SJSA1 (cell line): ENCODE results near the gene B2M. TPM values are rescaled to one million over a fixed set of nuclear protein-coding genes. Genes with fewer than 3 reads are reported as not detected.
"Not testable (repeated sequence)": the region's sequence is repeated elsewhere in the genome, so short reads cannot be mapped to it uniquely, and the experiment has no call there.

ENCODE experiments used
- DNase-seq, 2 experiments: peaks; one replicate each; pipeline ENCODE4 v3.0.0-alpha.2; 2015 to 2020; ENCODE audit warnings: low spot score in 2 of 2, low read depth in 1 of 2
- H3K27ac ChIP-seq: fragments of 250-450 bp; sonication (Bioruptor Pico); 2 replicates; pipeline ENCODE4 v1.5.1; 2020; ENCODE audit warnings: mild to moderate bottlenecking, moderate library complexity
- H3K27me3 ChIP-seq: fragments of 250-450 bp; sonication (Bioruptor Pico); replicated peaks from 2 replicates; pipeline ENCODE4 v1.5.1; 2020; ENCODE audit warnings: mild to moderate bottlenecking, moderate library complexity
- H3K36me3 ChIP-seq: fragments of 250-450 bp; sonication (Bioruptor Pico); 2 replicates; pipeline ENCODE4 v1.5.1; 2020; ENCODE audit warnings: mild to moderate bottlenecking
- H3K4me1 ChIP-seq: fragments of 250-450 bp; sonication (Bioruptor Pico); replicated peaks from 2 replicates; pipeline ENCODE4 v1.6.1; 2021; ENCODE audit warnings: mild to moderate bottlenecking
- H3K4me3 ChIP-seq: fragments of 250-450 bp; sonication (Bioruptor Pico); 2 replicates; pipeline ENCODE4 v1.5.1; 2020; ENCODE audit warnings: mild to moderate bottlenecking
- H3K9me3 ChIP-seq: fragments of 250-450 bp; sonication (Bioruptor Pico); replicated peaks from 2 replicates; pipeline ENCODE4 v1.5.1; 2020; ENCODE audit warnings: mild to moderate bottlenecking
- total RNA-seq: library from RNA; depleted of rRNA; stranded (reverse); fragments of >200 nt; shearing (Covaris generic); gene quantifications from 2 replicates; pipeline ENCODE4 v1.2.3, GENCODE V29; 2014; rRNA removed

B2M gene
- total RNA-seq, 1 experiment from 2014 or later, result 7,743 TPM

DNA sequence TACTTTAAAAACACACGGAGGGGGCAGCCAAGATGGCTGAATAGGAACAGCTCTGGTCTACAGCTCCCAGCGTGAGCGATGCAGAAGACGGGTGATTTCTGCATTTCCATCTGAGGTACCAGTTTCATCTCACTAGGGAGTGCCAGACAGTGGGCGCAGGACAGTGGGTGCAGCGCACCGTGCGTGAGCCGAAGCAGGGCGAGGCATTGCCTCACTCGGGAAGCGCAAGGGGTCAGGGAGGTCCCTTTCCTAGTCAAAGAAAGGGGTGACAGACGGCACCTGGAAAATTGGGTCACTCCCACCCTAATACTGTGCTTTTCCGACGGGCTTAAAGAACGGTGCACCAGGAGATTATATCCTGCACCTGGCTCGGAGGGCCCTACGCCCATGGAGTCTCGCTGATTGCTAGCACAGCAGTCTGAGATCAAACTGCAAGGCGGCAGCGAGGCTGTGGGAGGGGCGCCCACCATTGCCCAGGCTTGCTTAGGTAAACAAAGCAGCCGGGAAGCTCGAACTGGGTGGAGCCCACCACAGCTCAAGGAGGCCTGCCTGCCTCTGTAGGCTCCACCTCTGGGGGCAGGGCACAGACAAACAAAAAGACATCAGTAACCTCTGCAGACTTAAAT, 28.0 kb downstream of the B2M start:
- DNase-seq, H3K4me3 ChIP-seq, H3K27ac ChIP-seq, H3K27me3 ChIP-seq, H3K9me3 ChIP-seq, H3K4me1 ChIP-seq, H3K36me3 ChIP-seq: not testable (repeated sequence)

DNA sequence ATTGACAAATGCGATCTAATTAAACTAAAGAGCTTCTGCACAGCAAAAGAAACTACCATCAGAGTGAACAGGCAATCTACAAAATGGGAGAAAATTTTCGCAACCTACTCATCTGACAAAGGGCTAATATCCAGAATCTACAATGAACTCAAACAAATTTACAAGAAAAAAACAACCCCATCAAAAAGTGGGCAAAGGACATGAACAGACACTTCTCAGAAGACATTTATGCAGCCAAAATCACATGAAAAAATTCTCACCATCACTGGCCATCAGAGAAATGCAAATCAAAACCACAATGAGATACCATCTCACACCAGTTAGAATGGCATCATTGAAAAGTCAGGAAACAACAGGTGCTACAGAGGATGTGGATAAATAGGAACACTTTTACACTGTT, 32.1 kb downstream of the B2M start:
- H3K27me3 ChIP-seq, H3K4me3 ChIP-seq, H3K36me3 ChIP-seq, DNase-seq, H3K4me1 ChIP-seq, H3K9me3 ChIP-seq, H3K27ac ChIP-seq: not testable (repeated sequence)

DNA sequence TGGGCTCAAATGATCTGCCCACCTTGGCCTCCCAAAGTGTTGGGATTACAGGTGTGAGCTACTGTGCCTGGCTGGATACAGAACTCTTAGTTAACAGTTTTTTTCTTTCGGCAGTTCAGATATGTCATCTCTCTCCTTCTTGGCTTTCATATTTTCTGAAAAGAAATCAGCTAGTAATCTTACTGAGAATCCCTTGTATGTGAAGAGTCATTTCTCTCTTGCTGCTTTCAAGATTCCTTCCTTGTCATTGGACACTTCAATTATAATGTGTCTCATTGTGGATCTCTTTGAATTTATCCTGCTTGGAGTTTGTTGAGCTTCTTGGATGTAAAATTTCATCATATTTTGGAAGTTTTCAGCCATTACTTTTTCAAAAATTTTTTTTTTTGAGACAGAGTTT, 42.0 kb downstream of the B2M start:
- H3K27me3 ChIP-seq, result no peaks in the 10 kb centered on the region; the same call in 1 of the 2 replicates
- DNase-seq, result no peak
- no peaks in the 10 kb centered on the region for H3K36me3 ChIP-seq
- no peaks in the 10 kb centered on the region for H3K4me1 ChIP-seq
- no peaks in the 10 kb centered on the region for H3K9me3 ChIP-seq
- no peak overlapping the region for H3K4me3 ChIP-seq
- no peak overlapping the region for H3K27ac ChIP-seq

DNA sequence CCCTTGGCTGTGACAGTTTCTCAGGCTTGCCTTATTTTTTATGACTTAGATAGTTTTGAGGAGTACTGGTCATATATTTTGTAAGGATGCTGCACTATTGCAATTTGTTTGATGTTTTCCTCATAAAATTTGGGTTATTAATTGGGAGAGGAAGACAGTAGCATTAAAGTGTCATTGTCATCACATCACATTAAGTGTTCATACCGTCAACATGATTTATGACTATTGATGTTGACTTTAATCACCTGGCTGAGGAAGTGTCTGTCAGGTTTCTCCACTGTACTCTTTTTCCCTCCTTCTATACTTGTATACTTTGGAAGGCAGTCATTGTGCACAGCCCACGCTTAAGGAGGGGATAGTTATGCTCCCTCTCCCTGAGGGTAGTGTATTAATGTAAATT, 51.9 kb downstream of the B2M start:
- no peaks in the 10 kb centered on the region for H3K9me3 ChIP-seq
- DNase-seq, result no peak
- no peak overlapping the region for H3K4me3 ChIP-seq
- H3K27ac ChIP-seq, result no peak overlapping the region
- peaks cover 12% of the 10 kb centered on the region; the same call in 1 of the 2 replicates for H3K27me3 ChIP-seq
- H3K36me3 ChIP-seq, result no peaks in the 10 kb centered on the region
- H3K4me1 ChIP-seq, result no peaks in the 10 kb centered on the region

DNA sequence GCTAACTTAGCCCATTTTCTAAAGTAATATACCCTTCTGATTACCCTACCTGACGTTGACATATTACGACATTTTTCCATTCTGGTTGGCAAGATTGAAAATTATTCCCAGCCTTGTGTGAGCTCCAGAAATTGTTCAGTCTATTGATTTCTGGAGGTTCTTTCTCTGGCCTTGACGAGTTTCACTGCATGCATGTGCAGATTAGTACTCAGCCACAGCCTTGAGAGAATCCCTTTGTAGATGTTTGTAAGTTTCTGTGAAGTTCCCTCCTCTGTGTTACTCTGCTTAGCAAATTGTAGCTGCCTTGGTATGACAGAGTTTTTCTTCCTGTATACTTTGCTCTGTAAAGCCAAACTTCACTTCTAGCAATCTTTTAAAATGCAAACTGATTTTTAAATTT, 52.5 kb downstream of the B2M start:
- Histone ChIP-seq H3K36me3 (no peaks in the 10 kb centered on the region), H3K4me3 (no peak overlapping the region), H3K4me1 (no peaks in the 10 kb centered on the region), H3K27ac (no peak overlapping the region), H3K27me3 (peaks cover 12% of the 10 kb centered on the region; the same call in 1 of the 2 replicates), H3K9me3 (no peaks in the 10 kb centered on the region)
- DNase-seq, result no peak

DNA sequence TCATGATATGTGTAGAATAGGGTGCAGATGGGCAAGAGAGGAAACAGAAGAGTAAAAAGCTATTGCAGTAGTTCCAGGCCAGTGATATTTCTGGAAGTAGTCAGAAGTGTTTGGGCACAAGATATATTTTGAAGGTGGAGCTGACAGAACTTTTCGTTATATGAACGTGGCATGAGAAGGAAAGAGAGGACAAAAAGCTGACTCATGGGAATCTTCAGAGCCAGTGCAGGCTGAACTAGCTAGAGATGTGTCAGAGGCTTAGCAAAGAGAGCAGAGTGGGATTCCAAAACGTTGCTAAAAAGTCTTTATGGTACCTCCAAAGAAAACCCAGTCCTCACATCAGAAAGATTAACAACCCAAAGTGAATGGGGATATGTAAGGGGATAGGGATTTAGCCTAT, 53.7 kb downstream of the B2M start:
- no peak for DNase-seq
- no peak overlapping the region for H3K27ac ChIP-seq
- no peak overlapping the region for H3K4me3 ChIP-seq
- H3K9me3 ChIP-seq, result no peaks in the 10 kb centered on the region
- no peaks in the 10 kb centered on the region for H3K4me1 ChIP-seq
- no peaks in the 10 kb centered on the region for H3K36me3 ChIP-seq
- peaks cover 5% of the 10 kb centered on the region; the same call in 1 of the 2 replicates for H3K27me3 ChIP-seq

Other genes with a start within 250 kb of the B2M start
- gene EIF3J, start 174.4 kb upstream of the B2M start, total RNA-seq, result 61.6 and 66.4 TPM in 2 replicates
- gene SPG11, start 47.9 kb upstream of the B2M start, total RNA-seq, result 28.9 and 36.8 TPM in 2 replicates
- 0.19 and 0.29 TPM in 2 replicates for gene PATL2, start 194 bp upstream of the B2M start, total RNA-seq
- 9.1 and 10.9 TPM in 2 replicates for gene TRIM69, start 25.0 kb downstream of the B2M start, total RNA-seq
- gene TERB2, start 245.2 kb downstream of the B2M start, total RNA-seq, result not detected in 2 replicates